HG02763 (cell line): ENCODE measurements around the gene IL1RAP.

Experiments used
- ATAC-seq: cut with Tn5 transposase; IDR thresholded peaks from one replicate; pipeline ENCODE4 v1.9.1; 2021; ENCODE audit warnings: mild to moderate bottlenecking, moderate library complexity; ENCODE audit not compliant: unreplicated experiment

The IL1RAP gene

GRCh38 chr3:190575437-190576185, 61.7 kb downstream of the IL1RAP start:
- ATAC-seq = no peak

GRCh38 chr3:190577225-190577624, 63.3 kb downstream of the IL1RAP start:
- ATAC-seq = no peak

- ATAC-seq = no peak
Observed at GRCh38 chr3:190579514-190580137, 65.7 kb downstream of the IL1RAP start.

DNA sequence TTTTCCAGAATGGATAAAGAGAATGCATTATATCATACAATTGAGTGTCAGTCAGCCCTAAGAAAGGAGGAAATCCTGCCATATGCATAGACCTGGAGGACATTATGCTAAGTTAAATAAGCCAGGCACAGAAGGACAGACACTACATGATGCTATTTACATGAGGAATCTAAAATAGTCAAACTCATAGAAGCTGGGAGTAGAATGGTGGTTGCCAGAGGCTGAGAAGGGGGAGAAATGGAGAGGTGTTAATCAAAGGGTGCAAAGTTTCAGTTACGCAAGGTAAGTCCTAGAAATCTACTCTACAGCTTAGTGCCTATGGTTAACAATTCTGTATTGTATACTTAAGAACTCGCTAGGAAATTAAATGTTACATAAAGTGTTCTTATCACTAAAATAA, 66.5 kb downstream of the IL1RAP start:
- ATAC-seq = no peak

GRCh38 chr3:190581041-190581541, 67.2 kb downstream of the IL1RAP start:
- no peak for ATAC-seq

DNA sequence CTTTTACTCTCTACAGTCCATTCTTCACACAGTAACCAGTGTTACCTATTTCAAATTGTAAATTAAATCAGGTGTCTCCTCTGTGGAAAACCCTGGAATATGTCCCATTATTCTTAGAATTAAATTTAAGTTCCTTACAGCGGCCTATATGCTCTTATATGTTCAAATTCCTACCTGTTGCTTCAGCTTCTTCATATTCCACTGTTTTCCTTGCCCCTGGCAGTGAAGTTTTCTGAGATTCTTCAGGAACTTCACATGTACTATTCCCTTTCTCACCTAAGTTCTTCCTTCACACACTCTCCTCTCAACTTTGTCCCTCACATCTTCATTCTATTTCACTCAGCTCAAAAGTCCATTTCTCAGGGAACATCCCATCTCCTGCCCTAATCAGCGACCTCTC, 68.8 kb downstream of the IL1RAP start:
- no peak for ATAC-seq

DNA sequence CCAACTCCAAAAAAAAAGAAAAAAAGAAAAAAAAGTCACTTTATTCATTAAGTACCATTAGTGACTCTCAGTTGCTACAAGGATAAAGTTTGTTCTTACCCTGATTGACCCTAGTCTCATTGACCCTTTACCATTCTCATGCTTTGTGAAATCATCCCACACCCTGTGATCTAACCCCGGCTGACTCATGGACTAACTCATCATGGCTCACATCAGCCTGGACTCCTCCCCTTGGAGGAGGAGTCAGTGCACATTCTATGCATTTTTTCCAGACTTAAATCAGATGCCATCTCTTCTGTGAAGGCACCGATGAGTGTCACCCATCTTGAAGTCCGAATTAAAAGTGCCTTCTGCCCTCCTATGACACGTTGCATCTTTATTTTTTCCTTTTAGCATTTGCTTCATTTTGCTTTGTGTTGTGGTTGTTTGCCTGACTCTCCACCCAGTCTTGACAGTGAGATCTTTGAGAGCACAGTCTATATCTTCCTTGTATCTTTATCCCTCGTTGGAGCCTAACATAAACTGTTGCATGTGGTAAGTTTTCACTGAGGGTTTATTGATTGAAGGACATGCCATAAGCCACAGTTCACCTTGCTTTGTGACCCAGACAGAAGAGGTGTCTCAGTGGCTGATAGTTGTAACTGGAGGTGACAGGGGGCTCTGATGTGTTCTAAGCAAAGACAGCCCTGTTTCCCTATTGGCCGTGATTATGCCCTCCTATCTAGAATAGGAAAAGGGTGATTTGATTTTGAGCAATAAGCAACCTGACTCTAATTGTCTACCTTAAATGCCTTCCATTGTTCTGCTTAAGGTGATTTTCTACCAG, 72.1 kb downstream of the IL1RAP start:
- no peak for ATAC-seq

- peak; percentile 65 for ATAC-seq
Observed at GRCh38 chr3:190586631-190587011, 72.7 kb downstream of the IL1RAP start.

DNA sequence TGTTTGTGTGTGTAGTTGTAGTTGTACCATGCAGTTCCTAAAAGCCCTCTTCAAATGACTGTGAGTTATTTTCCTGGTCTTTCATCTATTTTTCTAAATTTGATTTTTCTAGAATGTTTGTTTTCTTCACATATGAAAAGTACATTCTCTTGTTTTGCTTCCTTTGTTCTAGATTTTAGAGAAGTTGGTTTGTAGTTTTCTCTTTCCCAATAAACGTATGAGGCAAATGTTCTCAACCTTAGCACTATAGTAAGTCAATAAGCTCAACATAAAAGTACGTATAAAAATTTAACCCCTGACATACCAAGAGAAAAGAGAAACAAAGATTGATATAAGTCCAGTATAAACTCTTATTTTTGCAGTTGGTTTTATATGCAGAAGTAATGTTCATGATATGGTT, 74.7 kb downstream of the IL1RAP start:
- ATAC-seq = no peak

GRCh38 chr3:190589326-190589725, 75.4 kb downstream of the IL1RAP start:
- no peak for ATAC-seq

GRCh38 chr3:190591080-190591479, 77.2 kb downstream of the IL1RAP start:
- no peak for ATAC-seq

GRCh38 chr3:190593075-190593474, 79.2 kb downstream of the IL1RAP start:
- no peak for ATAC-seq

DNA sequence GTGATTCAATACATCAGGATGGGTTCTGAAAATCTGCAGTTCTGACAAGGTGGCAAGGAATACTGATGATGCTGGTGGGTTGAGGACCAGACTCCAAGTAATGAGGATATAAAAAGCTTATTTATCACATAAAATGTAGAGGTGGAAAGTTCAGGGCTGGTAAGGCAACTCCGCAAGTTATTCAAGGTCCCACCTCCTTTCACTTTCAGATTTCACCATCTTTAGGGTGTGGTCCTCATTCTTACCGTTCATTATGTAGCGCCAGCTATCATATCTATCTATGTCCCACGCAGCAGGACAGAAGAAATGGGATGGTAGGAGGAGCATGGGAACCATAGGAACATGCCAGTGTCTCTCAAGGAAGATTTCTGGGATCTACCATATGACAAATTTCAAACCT, 80.3 kb downstream of the IL1RAP start:
- ATAC-seq = no peak

- no peak for ATAC-seq
Observed at GRCh38 chr3:190595179-190595795, 81.4 kb downstream of the IL1RAP start.

- ATAC-seq = no peak
Observed at GRCh38 chr3:190595807-190596206, 81.9 kb downstream of the IL1RAP start.

DNA sequence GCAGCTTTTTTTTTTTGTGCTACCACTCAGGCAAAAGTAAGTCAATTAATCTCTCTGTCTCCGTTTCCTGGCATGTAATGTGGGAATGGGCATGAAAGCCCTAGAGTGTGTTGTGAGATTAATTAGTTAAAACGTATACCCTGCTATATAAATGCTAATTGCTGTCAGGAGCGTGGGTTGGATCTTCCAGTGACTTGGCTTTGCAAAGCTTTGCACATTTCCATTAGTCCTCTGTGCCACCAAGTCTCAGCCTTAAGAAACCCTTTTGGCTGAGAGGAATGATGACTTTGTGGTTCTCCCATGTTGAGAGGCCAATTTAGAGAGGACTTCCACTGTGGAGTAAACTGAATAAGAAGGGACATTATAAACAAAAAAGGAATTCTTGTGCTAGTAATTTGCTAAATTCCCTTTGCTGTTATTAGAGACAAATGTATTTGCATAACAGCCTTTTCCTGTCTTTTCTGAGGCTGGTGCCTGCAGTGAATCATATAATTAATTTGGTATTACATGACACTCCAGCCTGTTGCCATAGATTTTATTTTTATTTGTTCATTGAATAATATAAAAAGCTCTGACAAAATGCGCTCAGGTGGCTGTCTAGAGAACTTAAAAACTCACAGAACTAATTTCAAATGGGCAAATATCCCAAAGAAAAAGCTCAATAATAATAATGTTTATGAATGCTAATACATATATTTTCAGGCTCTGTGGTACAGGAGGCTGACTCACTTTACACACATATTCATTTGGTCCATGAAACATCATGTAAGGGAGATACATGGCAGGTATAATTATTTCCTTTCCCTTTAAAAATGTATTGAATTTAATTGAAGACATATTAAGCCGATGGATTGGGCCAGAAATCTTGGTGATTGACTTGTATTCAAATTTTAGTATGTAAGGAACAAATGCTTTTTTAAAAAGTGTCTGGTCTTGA, 82.7 kb downstream of the IL1RAP start:
- ATAC-seq = no peak

DNA sequence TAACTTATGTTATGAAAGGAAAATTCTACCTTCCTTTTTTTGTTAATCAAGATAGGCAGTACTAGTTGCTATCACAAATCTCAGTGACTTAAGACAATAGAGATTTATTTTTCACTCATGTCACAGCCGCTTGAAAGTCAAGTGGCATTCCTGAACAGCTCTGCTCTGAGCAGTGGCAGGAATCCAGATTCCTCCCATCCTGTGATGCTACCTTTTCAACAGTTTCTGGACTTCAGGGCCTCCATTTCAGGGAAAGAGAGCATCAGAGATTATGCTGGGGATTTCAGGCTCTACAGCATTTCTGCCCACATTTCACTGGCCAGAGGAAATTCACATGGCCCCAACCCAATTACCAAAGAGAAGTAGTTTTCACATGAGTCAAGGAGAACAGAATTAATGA, 83.4 kb downstream of the IL1RAP start:
- ATAC-seq = no peak

DNA sequence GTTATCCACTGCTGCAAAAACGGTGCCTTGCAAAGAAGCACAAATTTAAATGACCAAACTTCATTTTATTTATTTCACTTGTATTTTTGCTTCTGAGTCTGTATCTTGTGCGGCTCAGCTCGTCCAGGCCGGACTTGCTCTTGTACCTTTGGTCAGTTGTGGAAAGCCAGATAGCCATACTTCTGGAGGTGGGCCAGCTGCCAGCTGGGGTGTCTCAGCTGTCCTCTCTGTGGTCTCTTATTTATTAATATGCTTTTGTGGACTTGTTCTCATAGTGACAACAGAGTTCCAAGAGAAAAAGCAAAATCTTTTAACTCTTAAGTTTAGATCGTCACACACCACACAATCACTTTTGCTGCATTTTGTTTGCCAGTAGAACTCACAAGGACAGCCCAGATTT, 87.7 kb downstream of the IL1RAP start:
- ATAC-seq = no peak

DNA sequence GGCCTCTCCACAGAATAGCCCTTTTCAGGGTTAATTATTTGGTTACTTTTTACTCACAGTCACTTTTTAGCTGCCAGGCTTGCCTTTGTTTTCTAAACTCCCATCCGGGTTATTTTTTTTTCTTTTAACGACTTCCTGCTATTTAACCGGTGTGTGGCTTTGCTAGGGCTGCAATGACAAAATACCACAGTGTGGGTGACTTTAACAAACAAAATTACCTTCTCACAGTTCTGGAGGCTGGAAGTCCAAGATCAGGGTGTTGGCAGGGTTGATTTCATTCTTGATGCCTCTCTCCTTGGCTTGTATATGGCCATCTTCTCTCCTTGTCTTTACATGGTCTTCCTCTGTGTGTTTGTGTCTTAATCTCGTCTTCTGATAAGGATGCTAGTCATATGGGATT, 91.5 kb downstream of the IL1RAP start:
- ATAC-seq = no peak

GRCh38 chr3:190606596-190606995, 92.7 kb downstream of the IL1RAP start:
- no peak for ATAC-seq
